Thymus (tissue), 11 donors: ENCODE data around the gene SNRK. TPM values are rescaled to one million over a fixed set of nuclear protein-coding genes. Genes with fewer than 3 reads are reported as not detected.

ENCODE experiments used
- DNase-seq, 9 donors: peaks; one replicate each; pipeline ENCODE4 v3.0.0-alpha.2; 2013; ENCODE audit warnings: low spot score in 9 of 9, low read depth in 6 of 9, missing footprints in 1 of 9
- H3K27ac ChIP-seq, 2 donors: one replicate each; pipeline ENCODE4 v1.5.1; 2013; ENCODE audit warnings: control low read depth in 1 of 2, low read depth in 1 of 2, low read length in 1 of 2, mild to moderate bottlenecking in 1 of 2, moderate library complexity in 1 of 2
- H3K27me3 ChIP-seq, 2 donors: one replicate each; pipeline ENCODE4 v1.5.1; 2013; ENCODE audit warnings: low read length in 1 of 2; ENCODE audit not compliant: control insufficient read depth in 2 of 2, insufficient read depth in 1 of 2
- H3K36me3 ChIP-seq, 2 donors: one replicate each; pipeline ENCODE4 v1.5.1; 2013; ENCODE audit warnings: low read length in 1 of 2, mild to moderate bottlenecking in 1 of 2, moderate library complexity in 1 of 2; ENCODE audit not compliant: control insufficient read depth in 2 of 2, insufficient read depth in 2 of 2
- H3K4me1 ChIP-seq, 2 donors: one replicate each; pipeline ENCODE4 v1.5.1; 2013; ENCODE audit warnings: low read length in 2 of 2; ENCODE audit not compliant: control insufficient read depth in 2 of 2, insufficient read depth in 2 of 2
- H3K4me3 ChIP-seq, 2 donors: one replicate each; pipeline ENCODE4 v1.5.1; 2013; ENCODE audit warnings: low read length in 2 of 2, control low read depth in 1 of 2, mild to moderate bottlenecking in 1 of 2
- H3K9me3 ChIP-seq, 2 donors: one replicate each; pipeline ENCODE4 v1.5.1; 2013; ENCODE audit warnings: low read length in 1 of 2, mild to moderate bottlenecking in 1 of 2; ENCODE audit not compliant: control insufficient read depth in 2 of 2, insufficient read depth in 1 of 2
- WGBS: extraction: QIAGEN DNeasy Blood & Tissue Kit; methylation state at CpG from one replicate; pipeline ENCODE4 v1.1.7; 2013; 5-methylcytosine and 5-hydroxymethylcytosine counted together
- polyA plus RNA-seq: library from polyadenylated mRNA; stranded (reverse); fragments of 200-250 nt; gene quantifications from one replicate; pipeline ENCODE4 v1.2.3, GENCODE V29; 2013
- total RNA-seq: library from RNA; stranded (reverse); fragments of 120-200 nt; gene quantifications from one replicate; pipeline ENCODE4 v1.2.4, GENCODE V29; 2013
- donor health status: healthy.

Gene SNRK
- total and polyA plus RNA-seq, 2 donors = 33.6 to 48.3 TPM

DNA sequence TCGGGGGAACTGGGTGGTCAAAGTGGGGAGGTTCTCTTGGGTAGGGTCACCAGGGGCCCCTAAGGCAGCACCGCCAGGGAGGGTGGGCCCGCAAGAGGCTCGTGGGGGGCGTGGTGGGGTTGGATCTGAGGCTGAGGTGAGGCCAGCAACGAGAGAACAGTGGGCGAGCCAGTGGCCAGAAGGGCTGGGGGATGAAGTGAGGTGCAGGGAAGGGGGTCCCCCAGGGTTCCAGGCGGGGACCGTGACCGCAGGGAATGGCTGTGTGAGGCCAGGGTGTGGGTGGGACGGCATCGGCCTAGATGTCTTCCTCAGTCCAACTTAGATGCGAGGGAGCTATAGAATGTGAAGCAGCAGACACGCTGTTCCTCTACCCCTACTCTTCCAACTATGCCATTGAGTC lies 78.2 kb downstream of the SNRK start:
- no peaks in the 10 kb centered on the region for H3K27me3 ChIP-seq
- H3K9me3 ChIP-seq = no peaks in the 10 kb centered on the region
- no peak overlapping the region for H3K4me3 ChIP-seq
- H3K36me3 ChIP-seq = no peaks in the 10 kb centered on the region
- peaks cover 0 to 1% of the 10 kb centered on the region in 2 donors for H3K4me1 ChIP-seq
- no peak for DNase-seq
- over 99% methylated on average over 14 of the region's 14 CpGs for WGBS
- no peak overlapping the region for H3K27ac ChIP-seq

DNA sequence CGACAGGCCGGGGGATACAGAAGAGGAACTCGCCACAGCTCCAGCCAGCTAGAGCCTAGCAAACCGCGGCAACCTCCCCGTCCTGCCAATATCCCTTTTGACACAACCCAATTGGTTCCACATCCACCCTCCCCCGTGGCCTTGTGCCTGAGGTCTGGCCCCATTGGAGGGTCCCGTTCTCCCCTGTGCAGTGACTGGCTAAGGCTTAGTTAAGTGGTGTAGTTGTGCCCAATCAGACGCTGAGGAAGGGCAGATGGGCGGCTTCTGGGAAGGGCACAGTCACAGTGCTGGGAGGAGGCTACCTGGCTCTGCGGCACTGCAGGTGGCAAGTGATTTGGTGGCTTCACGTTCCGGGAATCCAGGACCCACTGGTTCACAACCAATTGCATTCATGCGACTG lies 78.6 kb downstream of the SNRK start:
- no peak for DNase-seq
- no peak overlapping the region for H3K27ac ChIP-seq
- H3K4me3 ChIP-seq = no peak overlapping the region
- no peaks in the 10 kb centered on the region for H3K9me3 ChIP-seq
- no peaks in the 10 kb centered on the region for H3K27me3 ChIP-seq
- no peaks in the 10 kb centered on the region for H3K4me1 ChIP-seq
- WGBS = 98% methylated on average over 14 of the region's 14 CpGs
- H3K36me3 ChIP-seq = no peaks in the 10 kb centered on the region

DNA sequence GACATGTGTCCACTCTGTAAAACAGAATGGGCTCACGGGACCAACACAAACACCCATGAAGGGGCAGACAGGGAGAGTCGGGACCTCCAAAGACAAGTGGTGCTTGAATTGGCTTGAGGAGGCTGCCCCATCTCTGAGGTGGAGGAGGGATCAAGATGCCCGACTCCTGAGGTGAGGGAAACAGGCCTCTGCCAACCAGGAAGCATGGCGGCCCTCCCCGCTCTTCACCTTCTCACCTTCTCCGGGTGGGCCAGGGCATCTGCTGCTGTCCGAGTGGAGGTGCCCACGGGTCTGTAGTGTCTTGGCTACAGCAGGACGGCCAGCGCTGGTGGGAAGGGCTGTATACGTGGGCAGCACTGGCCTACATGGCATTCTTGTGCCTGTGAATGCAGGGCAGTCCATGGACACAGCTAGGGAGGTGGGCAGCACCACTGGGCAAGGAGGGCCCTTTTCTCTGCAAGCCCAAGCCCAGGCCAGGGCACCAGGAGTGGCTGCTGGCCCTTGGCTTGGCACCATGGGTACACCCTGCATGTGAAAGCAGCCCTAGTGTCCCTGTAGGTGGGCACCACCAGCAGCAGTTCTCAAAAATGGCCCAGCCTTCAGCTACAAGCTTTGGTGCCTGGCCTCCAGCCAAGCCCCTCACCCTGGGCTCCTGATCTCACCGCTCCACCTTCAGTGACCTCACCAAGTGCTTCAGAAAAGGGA lies 79.4 kb downstream of the SNRK start:
- DNase-seq = no peak
- 98% methylated on average over 12 of the region's 12 CpGs for WGBS
- Histone ChIP-seq H3K4me1 (no peaks in the 10 kb centered on the region), H3K36me3 (no peaks in the 10 kb centered on the region), H3K27ac (no peak overlapping the region), H3K9me3 (no peaks in the 10 kb centered on the region), H3K27me3 (no peaks in the 10 kb centered on the region), H3K4me3 (no peak overlapping the region)

DNA sequence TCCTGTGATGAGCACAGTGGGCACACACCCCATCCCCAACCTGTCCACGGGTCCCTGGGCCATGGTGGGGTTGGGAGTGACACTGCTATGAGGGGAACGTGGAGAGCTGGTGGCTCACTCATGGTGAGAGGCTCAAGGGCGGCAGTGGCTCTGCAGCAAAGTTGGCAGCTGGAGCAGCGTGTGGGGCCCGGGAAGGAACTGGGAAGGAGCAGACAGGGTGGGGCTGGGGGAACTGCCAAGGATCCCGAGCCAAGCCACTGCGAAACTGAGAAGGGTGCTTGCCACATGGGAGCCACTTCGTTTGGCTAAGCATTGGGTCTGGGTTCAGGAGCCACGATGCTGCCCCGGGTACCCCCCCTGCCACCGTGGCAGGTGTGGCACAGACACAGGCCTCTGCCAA lies 80.1 kb downstream of the SNRK start:
- WGBS = 95% methylated on average over 11 of the region's 11 CpGs
- no peak for DNase-seq

DNA sequence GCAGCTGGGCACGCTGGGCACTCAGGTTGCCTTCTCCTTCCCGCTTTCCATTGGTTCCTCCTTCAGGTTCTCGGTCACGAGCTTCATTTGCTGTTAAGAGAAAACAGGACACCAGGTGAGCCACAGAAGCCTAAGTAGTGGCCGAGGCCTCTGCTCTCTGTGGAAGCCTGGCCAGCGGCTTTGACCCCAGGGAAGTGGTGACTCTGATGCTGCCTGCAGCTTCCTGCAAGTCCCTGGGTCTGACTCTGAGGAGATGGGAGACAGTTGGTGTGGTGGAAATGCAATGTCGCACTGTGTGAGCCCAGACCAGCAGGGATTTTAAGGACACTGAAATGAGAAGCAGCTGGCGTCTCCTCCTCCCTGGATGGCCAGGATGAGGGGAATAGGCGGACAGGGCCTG lies 80.5 kb downstream of the SNRK start:
- peaks cover 3 to 8% of the 10 kb centered on the region in 2 donors for H3K4me1 ChIP-seq
- 98% methylated on average over 9 of the region's 9 CpGs for WGBS
- H3K27ac ChIP-seq = peak overlapping the region in 1 of 2 donors; percentile 33
- no peaks in the 10 kb centered on the region for H3K27me3 ChIP-seq
- H3K9me3 ChIP-seq = no peaks in the 10 kb centered on the region
- no peaks in the 10 kb centered on the region for H3K36me3 ChIP-seq
- DNase-seq = no peak
- H3K4me3 ChIP-seq = no peak overlapping the region

More for the DNA sequence above, 80.1 kb downstream of the SNRK start:
- Histone ChIP-seq H3K4me1 (peaks cover under 1 to 4% of the 10 kb centered on the region in 2 donors), H3K9me3 (no peaks in the 10 kb centered on the region), H3K27ac (peak overlapping the region in 1 of 2 donors; percentile 33), H3K4me3 (no peak overlapping the region), H3K36me3 (no peaks in the 10 kb centered on the region), H3K27me3 (no peaks in the 10 kb centered on the region)

DNA sequence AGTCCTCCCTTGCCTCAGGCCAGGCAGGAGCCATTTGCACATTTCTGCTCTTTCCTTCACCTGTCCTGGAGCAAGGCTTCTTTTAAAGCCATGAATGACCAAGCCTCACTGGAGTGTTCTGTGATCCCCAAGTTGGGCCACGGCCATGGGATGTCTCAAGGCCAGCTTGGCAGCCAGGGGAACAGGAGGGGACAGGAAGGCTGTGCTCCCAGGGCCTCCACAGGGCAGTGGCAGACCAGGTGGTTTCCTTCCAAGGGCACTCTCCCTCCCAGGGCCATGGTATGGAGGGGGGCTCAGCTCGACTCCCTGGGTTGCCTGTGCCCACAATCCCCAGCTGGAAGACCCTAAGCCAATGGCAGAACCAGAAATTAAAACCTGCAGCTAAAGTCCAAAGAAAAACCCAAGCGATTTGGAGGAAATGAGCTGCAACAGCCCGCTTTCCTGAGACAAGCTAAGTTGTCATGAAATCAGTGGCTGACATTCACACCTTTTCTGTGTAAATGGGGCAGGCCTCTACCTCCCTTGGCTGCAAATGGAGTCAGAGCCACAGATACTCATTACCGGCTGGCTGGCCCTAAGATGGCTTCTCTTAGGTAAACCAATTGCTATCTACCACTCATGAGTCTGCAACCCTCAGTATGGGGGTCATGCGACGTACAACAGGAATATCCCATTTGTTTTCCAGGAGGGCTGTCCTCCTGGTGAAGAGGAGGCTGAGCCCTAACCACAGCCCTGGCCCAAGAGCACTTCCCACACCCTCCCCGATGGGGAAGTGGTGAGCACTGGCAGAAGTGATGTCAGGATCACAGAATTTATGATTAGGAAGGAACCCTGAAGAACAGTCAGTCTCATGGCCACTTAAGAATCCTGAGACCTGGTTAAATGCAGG lies 83.3 kb downstream of the SNRK start:
- no peaks in the 10 kb centered on the region for H3K36me3 ChIP-seq
- H3K27ac ChIP-seq = no peak overlapping the region
- H3K4me3 ChIP-seq = no peak overlapping the region
- 75% methylated on average over 8 of the region's 8 CpGs for WGBS
- H3K4me1 ChIP-seq = peaks cover 3 to 24% of the 10 kb centered on the region in 2 donors
- no peaks in the 10 kb centered on the region for H3K9me3 ChIP-seq
- DNase-seq = no peak
- H3K27me3 ChIP-seq = no peaks in the 10 kb centered on the region

DNA sequence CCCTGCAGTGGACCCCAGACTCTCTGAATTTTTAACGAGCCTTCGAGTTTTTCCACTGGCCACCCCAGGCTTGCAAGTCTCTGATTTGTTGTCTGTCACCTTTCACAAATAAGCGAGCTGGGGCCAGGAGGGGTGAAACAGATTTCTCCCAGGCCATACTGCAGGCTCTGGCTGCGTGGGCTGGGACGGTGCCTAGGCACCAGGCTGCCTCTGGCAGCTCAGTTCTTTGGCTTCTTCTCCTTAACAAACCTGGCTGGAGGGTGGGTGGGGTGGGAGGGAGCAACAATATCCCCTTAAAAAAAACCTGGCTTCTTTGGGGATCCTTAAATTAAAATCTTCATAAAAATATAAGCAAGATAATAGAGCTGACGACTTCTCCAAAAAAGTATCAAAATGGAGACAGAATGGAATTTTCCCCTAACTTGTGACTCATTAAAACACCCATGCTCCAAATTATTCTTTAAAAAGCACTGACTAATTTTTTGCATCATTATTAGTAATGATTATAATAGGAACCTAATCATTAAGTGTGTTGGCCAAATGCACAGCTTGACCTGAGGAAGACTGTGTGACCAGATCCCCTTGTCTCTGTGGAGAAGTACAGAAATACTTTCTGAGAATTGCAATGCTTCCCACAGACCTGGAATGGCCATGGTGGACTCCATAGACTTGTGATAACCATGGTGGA lies 84.1 kb downstream of the SNRK start:
- H3K27ac ChIP-seq = no peak overlapping the region
- H3K4me3 ChIP-seq = no peak overlapping the region
- H3K36me3 ChIP-seq = no peaks in the 10 kb centered on the region
- WGBS = 57% methylated on average over 6 of the region's 6 CpGs
- H3K9me3 ChIP-seq = no peaks in the 10 kb centered on the region
- DNase-seq = no peak
- H3K4me1 ChIP-seq = peaks cover 3 to 25% of the 10 kb centered on the region in 2 donors
- H3K27me3 ChIP-seq = no peaks in the 10 kb centered on the region

DNA sequence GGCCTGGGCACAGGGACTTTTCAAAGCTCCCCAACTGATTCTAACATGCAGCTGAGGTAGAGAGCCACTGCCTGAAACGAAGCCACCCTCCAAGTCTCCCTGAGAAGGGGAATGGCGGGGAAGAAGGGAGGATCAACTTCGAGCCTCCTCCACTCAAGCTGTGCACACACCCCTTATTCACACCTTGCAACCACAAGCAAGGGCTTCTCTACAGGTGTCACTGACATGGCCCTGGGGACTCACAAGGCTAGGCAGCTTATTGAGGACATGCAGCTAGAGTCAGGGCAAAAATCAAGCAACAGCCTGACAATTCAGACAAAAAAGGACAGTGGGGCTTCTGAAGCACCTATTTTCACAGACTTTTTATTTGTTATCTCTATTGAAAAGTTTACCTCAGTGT lies 85.2 kb downstream of the SNRK start:
- Histone ChIP-seq H3K27me3 (no peaks in the 10 kb centered on the region), H3K9me3 (no peaks in the 10 kb centered on the region), H3K27ac (no peak overlapping the region), H3K36me3 (no peaks in the 10 kb centered on the region), H3K4me3 (no peak overlapping the region), H3K4me1 (peaks cover 3 to 26% of the 10 kb centered on the region in 2 donors)
- WGBS = 96% methylated on average over 3 of the region's 3 CpGs
- peak in 1 of 9 donors; percentile 27 for DNase-seq
